GM21381 (cell line): ENCODE measurements around the gene ZNF593OS.

Experiments used
- ATAC-seq: cut with Tn5 transposase; IDR thresholded peaks from one replicate; pipeline ENCODE4 v1.9.1; 2021; ENCODE audit warnings: mild to moderate bottlenecking, moderate library complexity; ENCODE audit not compliant: unreplicated experiment

The ZNF593OS gene

DNA sequence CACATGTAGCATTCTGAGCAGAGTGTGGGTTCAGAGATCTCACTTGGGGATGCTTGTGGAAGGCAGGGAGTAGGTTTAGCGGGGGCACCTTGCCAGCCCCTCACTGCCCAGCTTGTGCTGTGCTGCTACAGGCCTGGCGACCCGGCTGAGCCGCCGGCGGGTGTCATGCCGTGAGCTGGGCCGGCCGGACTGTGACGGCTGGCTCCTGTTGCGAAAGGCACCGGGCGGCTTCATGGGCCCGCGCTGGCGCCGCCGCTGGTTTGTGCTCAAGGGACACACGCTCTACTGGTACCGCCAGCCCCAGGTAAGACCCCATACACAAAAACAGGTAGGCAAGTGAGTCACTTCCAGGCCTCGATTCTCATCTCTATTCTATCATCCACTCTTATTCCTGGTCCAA is 13.3 kb upstream of the ZNF593OS start:
- no peak for ATAC-seq

- no peak for ATAC-seq
Measured at GRCh38 chr1:26184086-26184485, 12.5 kb upstream of the ZNF593OS start.

- no peak for ATAC-seq
Measured at GRCh38 chr1:26182383-26182696, 10.7 kb upstream of the ZNF593OS start.

DNA sequence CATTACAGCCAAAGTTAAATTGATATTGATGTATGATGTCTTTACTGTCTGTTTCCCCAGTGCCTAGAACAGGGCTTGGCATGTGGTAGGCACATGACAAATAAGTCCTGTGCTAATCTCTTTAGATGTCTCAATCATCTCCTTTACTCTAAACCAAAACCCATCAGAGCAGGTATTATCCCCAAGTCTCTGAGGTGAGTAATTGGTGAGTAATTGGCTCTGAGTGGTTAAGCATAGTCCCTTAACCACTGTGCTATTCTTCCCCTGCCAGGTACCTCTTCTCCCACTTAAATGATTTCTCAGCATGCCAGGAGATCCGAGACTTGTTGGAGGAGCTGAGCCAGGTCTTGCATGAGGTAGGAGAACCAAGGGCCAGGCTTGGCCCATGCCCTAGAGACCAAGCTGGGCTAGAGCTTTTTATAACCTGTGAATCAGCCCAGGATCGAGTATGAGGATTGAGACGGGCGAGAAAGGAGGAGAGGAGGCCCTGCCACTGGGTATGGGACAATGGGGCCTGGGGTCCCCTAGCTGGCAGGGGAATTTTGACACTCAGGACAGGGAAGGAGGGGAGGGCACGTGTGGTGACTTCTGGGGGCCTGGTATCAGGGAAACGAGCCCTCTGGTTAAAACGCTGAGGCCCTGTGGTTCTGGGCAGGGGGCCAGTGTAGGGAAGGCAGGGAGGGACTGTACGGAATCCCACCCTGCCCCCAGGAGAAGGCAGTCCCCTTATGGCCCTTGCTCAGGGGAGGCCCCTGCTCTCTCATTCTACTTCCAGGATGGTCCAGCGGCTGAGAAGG is 10.2 kb upstream of the ZNF593OS start:
- no peak for ATAC-seq

GRCh38 chr1:26180010-26180506 is 8.4 kb upstream of the ZNF593OS start:
- no peak for ATAC-seq

DNA sequence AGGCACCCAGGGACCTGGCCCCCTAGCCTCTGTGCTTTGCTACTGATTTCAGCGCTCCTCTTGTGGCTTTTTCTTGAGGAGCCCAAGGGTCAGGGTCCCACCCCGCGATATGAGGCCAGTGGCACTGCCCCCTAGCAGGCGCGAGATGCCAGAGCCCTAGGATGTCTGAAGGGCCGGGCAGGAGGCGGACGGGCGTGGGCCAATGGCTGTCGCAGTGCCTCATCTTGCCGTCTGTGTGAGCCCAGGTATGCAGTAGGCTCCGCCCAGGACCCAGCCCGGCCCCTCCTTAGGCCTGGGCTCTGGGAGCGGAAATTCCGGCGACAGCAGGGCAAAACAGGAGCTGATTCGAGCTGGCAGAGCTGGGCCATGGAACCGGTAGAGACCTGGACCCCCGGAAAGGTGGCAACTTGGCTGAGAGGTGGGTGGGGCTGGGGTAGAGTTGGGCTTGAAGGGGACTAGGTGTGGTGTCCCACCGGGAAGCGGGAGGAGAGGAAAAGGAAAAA is 5.6 kb upstream of the ZNF593OS start, which contains the start of gene CNKSR1:
Gene CNKSR1, plus strand, starts transcription at position 310 of the 503 bp plus-strand sequence. Its CDS starts 57 bp downstream, at position 367.
- no peak for ATAC-seq

DNA sequence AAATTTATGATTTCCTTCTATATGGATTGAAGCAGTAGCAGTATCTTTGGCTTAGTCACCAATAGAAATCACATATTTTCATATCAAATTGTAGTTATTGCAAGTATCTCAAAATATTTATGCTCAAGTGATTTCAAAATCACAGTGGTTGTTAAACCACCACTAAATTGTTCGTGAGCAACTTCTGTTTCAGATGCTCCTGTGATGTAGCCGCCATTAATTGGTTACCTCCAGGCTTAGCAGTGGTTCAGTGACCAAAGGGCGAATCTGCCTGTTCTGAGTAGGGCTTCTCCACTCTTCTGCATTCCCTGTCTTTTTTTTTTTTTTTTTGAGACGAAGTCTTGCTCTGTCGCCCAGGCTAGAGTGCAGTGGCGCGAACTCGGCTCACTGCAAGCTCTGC is 3.7 kb upstream of the ZNF593OS start:
- ATAC-seq, result no peak

- ATAC-seq, result no peak
Measured at GRCh38 chr1:26170472-26170821, 1.2 kb downstream of the ZNF593OS start.

DNA sequence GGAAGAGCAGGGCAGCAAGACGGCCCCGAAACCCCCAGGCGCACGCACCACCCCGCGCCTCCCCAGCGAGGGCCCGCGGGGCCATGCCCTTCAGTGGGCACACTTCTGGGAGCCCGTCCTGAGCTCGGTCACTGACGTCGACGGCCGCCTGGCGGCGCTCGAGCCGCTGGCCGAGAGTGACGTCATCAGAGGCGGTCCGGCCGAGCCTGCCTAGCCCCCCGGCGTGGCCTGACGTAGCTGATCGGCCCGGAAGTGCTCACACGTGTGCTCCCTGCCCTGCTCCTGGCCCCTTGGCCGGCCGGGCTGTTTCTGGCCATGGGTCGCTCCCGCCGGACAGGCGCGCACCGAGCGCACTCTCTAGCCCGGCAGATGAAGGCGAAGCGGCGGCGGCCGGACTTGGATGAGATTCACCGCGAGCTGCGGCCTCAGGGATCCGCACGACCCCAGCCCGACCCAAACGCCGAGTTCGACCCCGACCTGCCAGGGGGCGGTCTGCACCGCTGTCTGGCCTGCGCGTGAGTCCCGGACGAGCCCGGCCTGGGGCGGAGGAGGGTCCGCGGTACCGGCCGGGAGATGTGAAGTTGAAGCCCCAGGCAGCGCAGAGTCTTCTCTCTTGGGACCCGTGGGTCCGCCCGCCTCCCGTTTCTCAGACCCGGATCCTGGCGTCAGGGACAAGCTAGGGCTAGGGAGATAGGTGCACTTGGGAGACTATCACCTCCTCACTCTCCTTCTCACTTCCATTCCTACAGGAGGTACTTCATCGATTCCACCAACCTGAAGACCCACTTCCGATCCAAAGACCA is 1.8 kb downstream of the ZNF593OS start, which contains the start of gene ZNF593:
Gene ZNF593, plus strand, starts transcription at position 240 of the 803 bp plus-strand sequence. Its CDS starts 76 bp downstream, at position 316.
- ATAC-seq, result peak; percentile 85

GRCh38 chr1:26169198-26169554 is 2.5 kb downstream of the ZNF593OS start:
- ATAC-seq, result no peak

- no peak for ATAC-seq
Measured at GRCh38 chr1:26168410-26169197, 3.0 kb downstream of the ZNF593OS start, which contains the start of gene C1orf232. C1orf232 (minus strand) TSS chr1:26168963; CDS start chr1:26168499, 464 bp downstream.

- no peak for ATAC-seq
Measured at GRCh38 chr1:26166719-26167281, 4.8 kb downstream of the ZNF593OS start.

DNA sequence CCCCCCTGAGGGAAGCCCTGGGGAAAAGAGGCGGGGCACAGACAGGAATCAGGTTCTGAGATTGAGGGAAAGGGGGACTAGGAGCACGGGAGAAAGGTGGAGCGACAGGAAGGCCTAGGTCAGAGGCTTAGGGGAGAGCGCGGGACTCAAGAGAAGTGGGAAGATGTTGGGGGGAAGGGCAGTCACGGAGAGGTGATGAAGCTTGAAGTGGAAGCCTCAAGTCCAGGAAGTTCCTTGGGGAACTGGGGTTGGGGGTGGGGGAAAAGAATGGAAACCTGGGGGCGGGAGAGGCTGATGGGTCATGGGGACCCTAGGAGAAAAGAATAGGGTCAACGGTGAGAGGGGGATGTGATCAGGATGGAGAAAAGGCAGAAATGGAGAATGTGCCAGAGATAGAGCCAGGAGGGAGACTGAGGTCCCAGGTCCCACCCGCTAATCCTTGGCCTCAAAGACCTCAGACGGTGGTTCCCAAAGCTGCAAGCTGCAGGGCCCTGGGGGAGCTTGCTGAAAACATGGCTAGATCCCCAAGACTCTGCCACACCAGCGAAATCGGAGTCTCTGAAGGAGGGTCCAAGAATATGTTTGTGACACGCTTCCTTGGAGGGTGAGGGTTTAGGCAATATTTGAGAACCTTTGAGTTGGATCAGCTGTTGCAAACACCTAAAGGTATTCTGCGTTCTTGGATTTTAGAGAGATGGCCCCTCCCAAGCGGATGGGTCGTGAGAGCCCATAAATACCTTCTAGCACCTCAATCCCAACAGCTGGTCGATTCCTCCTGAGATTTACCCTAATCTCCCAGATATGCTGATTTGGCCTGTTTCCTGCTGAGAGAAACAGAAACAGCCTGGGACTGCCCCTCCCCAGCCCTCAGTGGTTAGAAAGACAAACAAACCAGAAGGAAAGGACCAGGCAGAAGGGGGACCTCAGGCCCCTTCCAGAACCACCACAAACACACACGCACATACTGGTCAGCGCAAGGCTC is 6.5 kb downstream of the ZNF593OS start:
- no peak for ATAC-seq

GRCh38 chr1:26164036-26164860 is 7.4 kb downstream of the ZNF593OS start:
- no peak for ATAC-seq

DNA sequence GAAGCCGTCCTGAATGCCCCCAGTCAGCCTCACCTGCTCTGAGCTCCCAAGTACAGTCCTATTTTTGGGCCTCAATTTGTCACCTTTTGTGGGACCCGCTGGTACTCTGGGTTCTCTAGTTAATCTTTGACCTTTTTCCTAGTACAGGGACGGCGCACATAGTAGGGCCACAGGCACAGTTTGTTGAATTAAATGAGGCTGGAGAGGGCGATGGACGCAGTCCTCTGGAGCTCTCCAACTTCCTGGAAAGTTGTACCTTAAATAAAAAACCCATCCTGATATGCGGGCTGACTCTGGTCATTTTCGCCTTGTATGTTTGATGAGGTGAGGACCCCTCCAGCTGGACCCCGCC is 8.0 kb downstream of the ZNF593OS start:
- ATAC-seq, result no peak

- no peak for ATAC-seq
Measured at GRCh38 chr1:26162220-26162709, 9.4 kb downstream of the ZNF593OS start.

GRCh38 chr1:26161415-26162219 is 10.0 kb downstream of the ZNF593OS start:
- no peak for ATAC-seq
